ENCODE results near the gene PLXNB2. TPM values are rescaled to one million over a fixed set of nuclear protein-coding genes. Genes with fewer than 3 reads are reported as not detected.

PLXNB2 gene
- polyA plus RNA-seq, 3 donors from 2014 or later: 1.1 to 1.6 TPM; not detected in 1

- H3K4me1 Mint-ChIP-seq: peaks cover 0 to 13% of the 10 kb centered on the region in 2 donors
- H3K9me3 Mint-ChIP-seq: no peaks in the 10 kb centered on the region
- no peak overlapping the region for H3K4me3 Mint-ChIP-seq
- peaks cover 3 to 9% (median 7%) of the 10 kb centered on the region in 3 donors for H3K27me3 Mint-ChIP-seq (ENCODE audit: low read depth in 3 of 3)
- peak in 1 of 3 donors; percentile 24 for DNase-seq
- H3K27ac Mint-ChIP-seq: no peak overlapping the region
- H3K36me3 Mint-ChIP-seq: no peaks in the 10 kb centered on the region
These were observed 35.9 kb downstream of the PLXNB2 start for GRCh38 chr22:50271519-50271970.

GRCh38 chr22:50270666-50271394, 36.6 kb downstream of the PLXNB2 start:
- H3K36me3 Mint-ChIP-seq: no peaks in the 10 kb centered on the region
- peaks cover 0 to 13% of the 10 kb centered on the region in 2 donors for H3K4me1 Mint-ChIP-seq
- H3K9me3 Mint-ChIP-seq: no peaks in the 10 kb centered on the region
- H3K4me3 Mint-ChIP-seq: peak overlapping the region; percentile 54 to 73 (median 69)
- H3K27me3 Mint-ChIP-seq (ENCODE audit: low read depth in 3 of 3): peaks cover 3 to 7% (median 7%) of the 10 kb centered on the region in 3 donors
- no peak overlapping the region for H3K27ac Mint-ChIP-seq
- peak; percentile 71 to 76 (median 73) for DNase-seq

GRCh38 chr22:50269970-50270665, 37.3 kb downstream of the PLXNB2 start, which contains the start of gene MAPK11:
Gene MAPK11 (minus strand): TSS chr22:50270380. CDS start chr22:50270292, 88 bp downstream.
- H3K27ac Mint-ChIP-seq: no peak within 1 kb of the TSS
- H3K4me3 Mint-ChIP-seq: peak within 1 kb of the TSS; percentile 54 to 76 (median 71)
- H3K9me3 Mint-ChIP-seq: no peaks in the 10 kb centered on the region
- peaks cover 0 to 13% of the 10 kb centered on the region in 2 donors for H3K4me1 Mint-ChIP-seq
- DNase-seq: peak; percentile 51 to 58 (median 58)
- H3K27me3 Mint-ChIP-seq (ENCODE audit: low read depth in 3 of 3): peaks cover 3 to 7% (median 6%) of the 10 kb centered on the region in 3 donors
- no peaks in the 10 kb centered on the region for H3K36me3 Mint-ChIP-seq

- Mint-ChIP-seq H3K9me3 (no peaks in the 10 kb centered on the region), H3K27ac (no peak overlapping the region), H3K36me3 (no peaks in the 10 kb centered on the region), H3K4me3 (peak overlapping the region; percentile 21 to 76 (median 46)), H3K4me1 (peaks cover 0 to 13% of the 10 kb centered on the region in 2 donors), H3K27me3 (ENCODE audit: low read depth in 3 of 3) (peaks cover 3 to 7% (median 5%) of the 10 kb centered on the region in 3 donors)
- no peak for DNase-seq
These were observed 37.9 kb downstream of the PLXNB2 start for GRCh38 chr22:50269573-50269969.

DNA sequence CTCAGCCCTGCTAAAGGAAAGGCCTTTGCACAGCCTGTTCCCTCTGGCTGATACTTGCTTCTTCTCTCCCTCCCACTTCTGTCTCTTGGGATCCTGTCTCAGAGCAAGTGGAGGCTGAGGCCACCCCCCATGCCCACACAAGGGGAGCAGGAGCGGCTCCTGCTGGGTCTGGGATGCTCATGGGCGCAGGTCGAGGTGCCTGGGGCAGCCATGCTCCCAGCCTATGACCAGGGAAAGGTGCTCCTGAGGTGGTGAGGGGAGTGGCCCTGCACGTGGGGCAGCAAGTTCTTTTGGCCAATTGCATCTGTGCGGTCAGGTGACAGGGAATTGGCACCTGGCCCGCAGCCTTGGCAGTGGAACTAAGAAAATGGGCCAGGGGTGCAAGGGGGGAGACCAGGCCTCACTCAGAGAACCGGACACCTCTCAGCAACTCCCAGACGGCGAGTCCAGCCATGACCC, 38.8 kb downstream of the PLXNB2 start:
- Mint-ChIP-seq H3K27ac (no peak overlapping the region), H3K4me1 (peaks cover 0 to 10% of the 10 kb centered on the region in 2 donors)
- no peak for DNase-seq

DNA sequence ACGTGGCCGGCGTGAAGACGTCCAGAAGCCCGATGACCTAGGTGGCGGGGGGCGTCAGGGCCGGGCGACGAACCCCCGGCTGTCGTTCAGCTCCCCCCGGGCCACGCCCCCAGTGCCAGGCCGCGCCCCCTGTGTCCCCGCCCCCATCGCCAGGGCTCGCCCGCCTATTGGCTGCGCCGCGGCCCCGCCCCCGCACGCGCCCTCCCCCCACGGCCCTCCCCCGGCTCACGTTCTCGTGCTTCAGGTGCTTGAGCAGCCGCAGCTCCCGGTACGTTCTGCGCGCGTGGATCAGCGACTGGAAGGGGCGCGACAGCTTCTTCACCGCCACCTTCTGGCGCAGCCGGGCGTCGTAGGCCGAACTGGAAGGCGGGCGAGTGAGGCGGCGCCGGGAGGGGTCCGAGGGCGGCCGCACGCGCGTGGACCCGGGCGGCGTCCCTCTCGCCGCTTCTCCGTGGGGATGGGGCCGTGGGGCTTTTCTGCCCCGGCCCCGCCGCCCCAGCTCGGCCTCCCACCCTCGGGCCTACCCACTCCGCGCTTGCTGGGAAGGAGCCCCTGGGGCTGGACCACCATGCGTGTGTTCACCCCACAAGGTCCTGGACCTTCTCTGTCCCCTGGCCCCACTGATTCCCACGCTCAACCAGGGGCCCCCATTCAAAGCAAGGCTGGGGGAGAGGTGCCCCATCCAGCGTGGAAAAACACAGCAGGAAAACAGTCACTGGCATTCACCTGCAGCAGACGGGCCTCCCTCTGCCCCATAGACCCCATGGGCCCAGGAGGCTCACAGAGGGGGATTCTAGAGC, 39.7 kb downstream of the PLXNB2 start:
- H3K4me3 Mint-ChIP-seq: no peak overlapping the region

More for the DNA sequence above, 38.8 kb downstream of the PLXNB2 start:
- Mint-ChIP-seq H3K27me3 (ENCODE audit: low read depth in 3 of 3) (peaks cover 4 to 7% (median 5%) of the 10 kb centered on the region in 3 donors), H3K36me3 (no peaks in the 10 kb centered on the region), H3K9me3 (no peaks in the 10 kb centered on the region), H3K4me3 (peak overlapping the region; percentile 10 to 76 (median 44))

DNA sequence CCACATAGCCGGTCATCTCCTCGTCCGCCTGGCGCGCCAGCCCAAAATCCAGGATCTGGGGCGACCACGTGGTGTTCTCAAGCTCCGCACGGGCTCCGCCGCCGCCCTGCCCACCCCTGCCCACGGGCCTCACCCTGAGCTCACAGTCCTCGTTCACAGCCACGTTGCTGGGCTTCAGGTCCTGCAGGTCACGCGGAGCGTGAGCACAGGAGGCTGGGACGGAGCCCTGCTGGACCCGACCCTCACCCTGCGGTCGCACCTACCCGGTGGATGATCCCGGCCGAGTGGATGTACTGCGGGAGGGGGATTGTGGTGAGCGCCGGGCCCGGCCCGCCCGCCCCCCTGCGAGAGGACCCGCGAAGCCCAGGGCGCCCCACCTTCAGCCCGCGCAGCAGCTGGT, 40.5 kb downstream of the PLXNB2 start:
- peaks cover 0 to 13% of the 10 kb centered on the region in 2 donors for H3K4me1 Mint-ChIP-seq

More for the DNA sequence above, 39.7 kb downstream of the PLXNB2 start:
- peaks cover 0 to 8% of the 10 kb centered on the region in 2 donors for H3K4me1 Mint-ChIP-seq
- peak in 1 of 3 donors; percentile 32 for DNase-seq
- no peak overlapping the region for H3K27ac Mint-ChIP-seq
- no peaks in the 10 kb centered on the region for H3K9me3 Mint-ChIP-seq
- H3K36me3 Mint-ChIP-seq: no peaks in the 10 kb centered on the region
- H3K27me3 Mint-ChIP-seq (ENCODE audit: low read depth in 3 of 3): peaks cover 4 to 10% (median 4%) of the 10 kb centered on the region in 3 donors

DNA sequence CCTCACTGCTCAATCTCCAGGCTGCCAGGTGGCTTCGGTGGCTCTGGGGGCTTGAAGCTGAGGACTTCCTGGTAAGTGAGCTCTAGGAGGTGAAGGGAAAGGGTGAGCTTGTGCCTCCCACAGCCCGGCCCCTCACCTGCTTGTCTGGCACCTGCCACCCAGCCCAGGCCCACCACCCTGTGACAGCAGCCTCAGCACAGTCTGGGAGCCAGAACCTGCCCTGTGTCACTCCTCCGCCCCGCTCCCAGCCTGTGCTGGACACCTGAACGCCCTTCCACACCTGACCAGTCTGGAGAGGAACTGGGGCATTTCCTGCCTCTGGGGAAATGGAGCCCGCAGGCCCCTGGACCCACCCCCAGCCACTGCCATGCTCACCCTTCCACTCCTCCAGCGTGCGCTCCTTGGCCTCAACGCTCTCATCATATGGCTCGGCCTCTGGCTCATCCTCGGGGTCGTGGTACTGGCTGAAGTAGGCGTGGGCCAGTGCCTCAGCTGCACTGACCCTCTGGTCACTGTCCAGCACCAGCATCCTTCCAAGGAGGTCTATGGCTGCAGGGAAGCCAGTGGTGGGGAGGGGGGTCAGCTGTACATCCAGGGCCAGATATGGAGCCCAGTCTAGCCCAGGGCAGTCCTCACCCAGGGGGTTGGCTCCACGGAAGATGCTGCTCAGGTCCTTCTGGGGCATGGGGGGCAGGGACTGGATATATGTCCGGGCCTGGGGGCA, 42.3 kb downstream of the PLXNB2 start:
- Mint-ChIP-seq H3K27me3 (ENCODE audit: low read depth in 3 of 3) (peaks cover 2 to 7% (median 4%) of the 10 kb centered on the region in 3 donors), H3K36me3 (no peaks in the 10 kb centered on the region), H3K4me1 (peaks cover 0 to 6% of the 10 kb centered on the region in 2 donors), H3K4me3 (no peak overlapping the region), H3K27ac (no peak overlapping the region), H3K9me3 (no peaks in the 10 kb centered on the region)
- DNase-seq: no peak

More for the DNA sequence above, 40.5 kb downstream of the PLXNB2 start:
- no peaks in the 10 kb centered on the region for H3K9me3 Mint-ChIP-seq
- no peak for DNase-seq
- H3K27me3 Mint-ChIP-seq (ENCODE audit: low read depth in 3 of 3): peaks cover 4 to 9% (median 6%) of the 10 kb centered on the region in 3 donors
- H3K27ac Mint-ChIP-seq: no peak overlapping the region
- no peak overlapping the region for H3K4me3 Mint-ChIP-seq
- no peaks in the 10 kb centered on the region for H3K36me3 Mint-ChIP-seq

DNA sequence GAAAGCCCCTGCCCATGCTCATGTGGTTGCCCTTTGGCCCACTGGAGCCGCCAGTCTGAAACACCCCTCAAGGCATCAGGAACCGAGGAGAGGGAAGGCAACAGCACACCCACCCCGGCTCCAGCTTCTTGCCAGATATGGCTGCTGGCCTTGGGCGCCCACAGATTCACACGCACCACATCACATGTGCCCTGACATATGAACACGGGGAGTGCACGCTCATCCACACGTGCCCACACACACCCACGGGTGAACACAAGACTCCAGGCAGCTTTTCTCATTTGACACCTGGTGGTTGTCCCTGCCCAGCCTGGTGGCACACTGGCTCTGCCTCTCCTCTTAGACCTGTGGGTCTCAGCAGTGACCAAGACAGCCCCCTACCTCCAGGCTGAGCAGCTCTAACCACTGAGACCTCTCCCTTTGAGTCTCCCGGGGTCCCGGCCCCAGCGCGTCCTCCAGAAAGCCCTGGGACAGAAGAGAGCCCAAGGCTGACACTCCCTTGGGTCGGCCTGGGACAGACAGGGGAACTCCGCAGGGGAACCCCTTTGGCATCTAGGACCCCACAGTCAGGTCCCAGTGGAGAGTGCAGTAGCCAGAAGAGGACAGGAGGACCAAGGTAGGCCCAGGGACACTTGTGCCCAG, 43.2 kb downstream of the PLXNB2 start:
- no peak overlapping the region for H3K4me3 Mint-ChIP-seq
- DNase-seq: no peak
- no peaks in the 10 kb centered on the region for H3K36me3 Mint-ChIP-seq
- no peaks in the 10 kb centered on the region for H3K9me3 Mint-ChIP-seq
- peaks cover 2 to 7% (median 4%) of the 10 kb centered on the region in 3 donors for H3K27me3 Mint-ChIP-seq (ENCODE audit: low read depth in 3 of 3)
- no peak overlapping the region for H3K27ac Mint-ChIP-seq
- peaks cover 0 to 4% of the 10 kb centered on the region in 2 donors for H3K4me1 Mint-ChIP-seq

DNA sequence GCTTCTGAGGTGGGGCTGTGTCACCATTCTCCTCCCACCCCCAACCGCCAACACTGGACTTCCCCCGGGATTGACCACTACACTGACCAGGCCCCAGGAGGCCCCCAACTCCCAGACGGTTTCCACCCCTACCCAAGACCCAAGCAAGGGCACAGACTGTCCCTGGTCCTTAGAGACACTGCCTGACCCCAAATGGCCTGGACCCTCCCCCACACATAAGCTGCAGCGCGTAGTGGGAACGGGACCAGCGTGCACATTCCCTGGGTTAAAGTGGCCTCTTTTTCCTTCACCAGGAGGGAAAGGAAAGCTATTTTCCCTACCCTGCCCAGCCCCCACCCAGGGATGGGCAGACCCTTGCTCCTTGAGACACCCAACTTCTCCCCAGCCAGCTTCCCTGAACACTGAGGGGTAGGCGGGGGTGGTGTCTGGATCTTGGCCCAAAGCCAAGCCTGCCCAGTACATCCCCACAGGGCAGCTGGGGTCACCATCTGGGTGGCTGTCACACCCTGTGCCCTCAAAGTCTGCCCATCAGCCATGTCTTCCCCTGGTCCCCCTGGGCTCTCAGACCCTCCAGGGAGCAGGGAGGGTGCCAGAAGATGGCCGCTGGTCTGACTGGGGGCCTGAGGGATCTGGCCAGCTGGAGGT, 44.4 kb downstream of the PLXNB2 start:
- DNase-seq: no peak
- Mint-ChIP-seq H3K9me3 (no peaks in the 10 kb centered on the region), H3K4me3 (no peak overlapping the region), H3K27ac (no peak overlapping the region), H3K36me3 (no peaks in the 10 kb centered on the region), H3K4me1 (peaks cover 0 to 4% of the 10 kb centered on the region in 2 donors), H3K27me3 (ENCODE audit: low read depth in 3 of 3) (peaks cover 2 to 8% (median 6%) of the 10 kb centered on the region in 3 donors)

GRCh38 chr22:50262460-50262911, 45.0 kb downstream of the PLXNB2 start:
- H3K9me3 Mint-ChIP-seq: no peaks in the 10 kb centered on the region
- H3K27ac Mint-ChIP-seq: no peak overlapping the region
- H3K36me3 Mint-ChIP-seq: no peaks in the 10 kb centered on the region
- peak overlapping the region in 4 of 5 donors; percentile 33 to 76 (median 46) for H3K4me3 Mint-ChIP-seq
- DNase-seq: no peak
- peaks cover 0 to 4% of the 10 kb centered on the region in 2 donors for H3K4me1 Mint-ChIP-seq
- peaks cover 2 to 9% (median 6%) of the 10 kb centered on the region in 3 donors for H3K27me3 Mint-ChIP-seq (ENCODE audit: low read depth in 3 of 3)

Measured in immature natural killer cell (primary cell).